HEK293 (cell line): Measurements from ENCODE around the gene TXNL1.
"Not testable (repeated sequence)": the region's sequence is repeated elsewhere in the genome, so short reads cannot be mapped to it uniquely, and the experiment has no call there.

Source experiments
- CTCF ChIA-PET: fragments of 350-600 bp; formaldehyde crosslinking; extraction: SDS; loops from one replicate; lab custom pipeline; 2021; ENCODE audit warnings: antibody characterized with exemption; lab: Yijun Ruan, JAX
- POLR2A ChIA-PET: fragments of 300-600 bp; formaldehyde crosslinking; extraction: SDS; loops from one replicate; lab custom pipeline; 2020; ENCODE audit warnings: antibody characterized with exemption, inconsistent platforms; lab: Yijun Ruan, JAX
- H3K27ac ChIP-seq: fragments of 200-500 bp; sonication (Bioruptor generic); 2 replicates; pipeline ENCODE4 v1.5.1; 2014; ENCODE audit warnings: low read depth, low read length, control low read depth, inconsistent platforms; ENCODE audit errors: extremely low read depth
- H3K36me3 ChIP-seq, 2 experiments: fragments of 200-500 bp in 1 of 2; sonication (Bioruptor generic) in 1 of 2; 1 replicate in 1 of 2; 2 replicates in 1 of 2; pipeline ENCODE4 v1.5.1; 2014 to 2017; ENCODE audit warnings: inconsistent platforms in 2 of 2, low read length in 2 of 2; ENCODE audit not compliant: control insufficient read depth in 2 of 2, insufficient read depth in 1 of 2
- H3K4me1 ChIP-seq: fragments of 200-500 bp; sonication (Bioruptor generic); 2 replicates; pipeline ENCODE4 v1.5.1; 2014; ENCODE audit warnings: mild to moderate bottlenecking, low read length, inconsistent platforms; ENCODE audit not compliant: control insufficient read depth, insufficient read depth
- H3K4me3 ChIP-seq: 2 replicates; pipeline ENCODE4 v1.5.1; 2011; ENCODE audit warnings: low read depth, mild to moderate bottlenecking, control low read depth, low read length, moderate library complexity
- H3K9me3 ChIP-seq: fragments of 200-500 bp; sonication (Bioruptor generic); 2 replicates; pipeline ENCODE4 v1.5.1; 2014; ENCODE audit warnings: low read depth, low read length, inconsistent platforms; ENCODE audit not compliant: control insufficient read depth, insufficient read depth
- BCL11A ChIP-seq: fragments of 450-650 bp; formaldehyde crosslinking; IDR thresholded peaks from 2 replicates; pipeline ENCODE4 v1.5.1; 2016; ENCODE audit warnings: low read depth, missing biosample characterization, missing genetic modification characterization
- MYNN ChIP-seq: fragments of 450-650 bp; formaldehyde crosslinking; IDR thresholded peaks from 2 replicates; pipeline ENCODE4 v1.5.1; 2016; ENCODE audit warnings: missing biosample characterization, missing genetic modification characterization, borderline replicate concordance
- MZF1 ChIP-seq: fragments of 450-650 bp; formaldehyde crosslinking; IDR thresholded peaks from 2 replicates; pipeline ENCODE4 v1.5.1; 2017; ENCODE audit warnings: missing biosample characterization, missing genetic modification characterization, borderline replicate concordance
- SCRT1 ChIP-seq: fragments of 450-650 bp; formaldehyde crosslinking; IDR thresholded peaks from 2 replicates; pipeline ENCODE4 v1.5.1; 2016; ENCODE audit warnings: missing biosample characterization, missing genetic modification characterization, borderline replicate concordance
- TCF7L2 ChIP-seq: IDR thresholded peaks from 2 replicates; pipeline ENCODE4 v1.6.1; 2011; ENCODE audit warnings: low read depth, mild to moderate bottlenecking, inconsistent platforms, low read length, moderate library complexity, borderline replicate concordance
- ZBTB21 ChIP-seq: fragments of 450-650 bp; formaldehyde crosslinking; IDR thresholded peaks from 2 replicates; pipeline ENCODE4 v1.5.1; 2017; ENCODE audit warnings: missing biosample characterization, missing genetic modification characterization
- ZBTB8A ChIP-seq: fragments of 450-650 bp; formaldehyde crosslinking; IDR thresholded peaks from 2 replicates; pipeline ENCODE4 v1.5.1; 2016; ENCODE audit warnings: missing biosample characterization, missing genetic modification characterization
- ZNF184 ChIP-seq: fragments of 450-650 bp; IDR thresholded peaks from 2 replicates; pipeline ENCODE4 v1.5.1; 2018; ENCODE audit warnings: missing biosample characterization, mild to moderate bottlenecking, missing genetic modification characterization
- ZNF211 ChIP-seq: fragments of 450-650 bp; formaldehyde crosslinking; IDR thresholded peaks from 2 replicates; pipeline ENCODE4 v1.5.1; 2016; ENCODE audit warnings: low read depth, missing biosample characterization, missing genetic modification characterization
- ZNF324 ChIP-seq: fragments of 450-650 bp; formaldehyde crosslinking; IDR thresholded peaks from 2 replicates; pipeline ENCODE4 v1.5.1; 2016; ENCODE audit warnings: missing biosample characterization, missing genetic modification characterization
- ZNF404 ChIP-seq: fragments of 450-650 bp; formaldehyde crosslinking; IDR thresholded peaks from 2 replicates; pipeline ENCODE4 v1.5.1; 2017; ENCODE audit warnings: missing biosample characterization, missing genetic modification characterization
- ZNF48 ChIP-seq: fragments of 450-650 bp; formaldehyde crosslinking; IDR thresholded peaks from 2 replicates; pipeline ENCODE4 v1.5.1; 2016; ENCODE audit warnings: missing biosample characterization, missing genetic modification characterization
- ZNF514 ChIP-seq: fragments of 450-650 bp; formaldehyde crosslinking; IDR thresholded peaks from 2 replicates; pipeline ENCODE4 v1.5.1; 2016; ENCODE audit warnings: missing biosample characterization, missing genetic modification characterization
- ZNF544 ChIP-seq: fragments of 450-650 bp; formaldehyde crosslinking; IDR thresholded peaks from 2 replicates; pipeline ENCODE4 v1.5.0; 2017; ENCODE audit warnings: missing biosample characterization, missing genetic modification characterization
- ZNF558 ChIP-seq: fragments of 450-650 bp; formaldehyde crosslinking; IDR thresholded peaks from 2 replicates; pipeline ENCODE4 v1.5.1; 2016; ENCODE audit warnings: missing biosample characterization, missing genetic modification characterization
- ZNF623 ChIP-seq: fragments of 450-650 bp; formaldehyde crosslinking; IDR thresholded peaks from 2 replicates; pipeline ENCODE4 v1.5.1; 2016; ENCODE audit warnings: missing biosample characterization, missing genetic modification characterization
- ZNF626 ChIP-seq: fragments of 450-650 bp; sonication (Bioruptor Pico); formaldehyde crosslinking; IDR thresholded peaks from 2 replicates; pipeline ENCODE4 v1.5.1; 2018; ENCODE audit warnings: missing biosample characterization, missing genetic modification characterization, inconsistent platforms
- ZNF76 ChIP-seq: fragments of 450-650 bp; formaldehyde crosslinking; IDR thresholded peaks from 2 replicates; pipeline ENCODE4; 2016; ENCODE audit warnings: low read depth, missing biosample characterization, missing genetic modification characterization, borderline replicate concordance
- ZSCAN30 ChIP-seq: fragments of 450-650 bp; IDR thresholded peaks from 2 replicates; pipeline ENCODE4 v1.5.1; 2018; ENCODE audit warnings: missing biosample characterization, mild to moderate bottlenecking, missing genetic modification characterization, moderate library complexity
- TF ChIP-seq, protein P1 (sequence below): fragments of 450-650 bp; formaldehyde crosslinking; IDR thresholded peaks from 2 replicates; pipeline ENCODE4 v1.5.1; 2016; ENCODE audit warnings: missing biosample characterization, missing genetic modification characterization
- TF ChIP-seq, protein P2 (sequence below): fragments of 450-650 bp; formaldehyde crosslinking; IDR thresholded peaks from 2 replicates; pipeline ENCODE4 v1.5.1; 2016; ENCODE audit warnings: missing biosample characterization, missing genetic modification characterization
- TF ChIP-seq, protein P3 (sequence below): fragments of 450-650 bp; formaldehyde crosslinking; IDR thresholded peaks from 2 replicates; pipeline ENCODE4 v1.5.1; 2016; ENCODE audit warnings: missing biosample characterization, missing genetic modification characterization
- TF ChIP-seq, protein P4 (sequence below): fragments of 450-650 bp; formaldehyde crosslinking; IDR thresholded peaks from 2 replicates; pipeline ENCODE4 v1.5.1; 2016; ENCODE audit warnings: missing biosample characterization, missing genetic modification characterization

Gene TXNL1

DNA sequence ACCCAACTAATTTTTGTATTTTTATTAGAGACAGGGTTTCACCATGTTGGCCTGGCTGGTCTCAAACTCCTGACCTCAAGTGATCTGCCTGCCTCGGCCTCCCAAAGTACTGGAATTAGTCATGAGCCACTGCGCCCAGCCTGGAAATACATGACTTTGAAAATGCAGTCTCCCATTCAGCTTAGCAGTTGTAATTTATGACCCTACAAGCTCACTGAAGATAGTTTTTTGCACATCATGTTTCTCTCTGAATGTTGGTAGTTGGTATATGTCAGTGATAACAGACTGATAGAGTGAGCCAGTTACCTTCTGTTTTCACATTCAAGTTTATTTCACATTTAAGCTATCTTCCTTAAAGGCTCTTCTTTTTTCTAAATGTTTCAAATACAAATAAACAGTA, 19.9 kb upstream of the TXNL1 start:
- Histone ChIP-seq H3K27ac (no peak overlapping the region), H3K36me3 (no peaks in the 10 kb centered on the region; a peak in 1 of 3 replicates), H3K4me1 (peaks cover 12% of the 10 kb centered on the region), H3K4me3 (no peak overlapping the region), H3K9me3 (no peaks in the 10 kb centered on the region)
- ChIA-PET POLR2A (no interaction called here), CTCF (no interaction called here)
- TF ChIP-seq TCF7L2 (no peak), MZF1 (tag by site-specific recombination) (no peak), ZNF324 (tag by site-specific recombination) (no peak), ZNF184 (tag by site-specific recombination) (no peak), ZNF623 (no peak), ZNF514 (tag by site-specific recombination) (no peak), ZNF404 (tag by site-specific recombination) (no peak), ZNF626 (tag by site-specific recombination) (no peak), BCL11A (no peak), ZBTB8A (tag by site-specific recombination) (no peak), ZSCAN30 (tag by site-specific recombination) (no peak)
- TF ChIP-seq, protein P1, sequence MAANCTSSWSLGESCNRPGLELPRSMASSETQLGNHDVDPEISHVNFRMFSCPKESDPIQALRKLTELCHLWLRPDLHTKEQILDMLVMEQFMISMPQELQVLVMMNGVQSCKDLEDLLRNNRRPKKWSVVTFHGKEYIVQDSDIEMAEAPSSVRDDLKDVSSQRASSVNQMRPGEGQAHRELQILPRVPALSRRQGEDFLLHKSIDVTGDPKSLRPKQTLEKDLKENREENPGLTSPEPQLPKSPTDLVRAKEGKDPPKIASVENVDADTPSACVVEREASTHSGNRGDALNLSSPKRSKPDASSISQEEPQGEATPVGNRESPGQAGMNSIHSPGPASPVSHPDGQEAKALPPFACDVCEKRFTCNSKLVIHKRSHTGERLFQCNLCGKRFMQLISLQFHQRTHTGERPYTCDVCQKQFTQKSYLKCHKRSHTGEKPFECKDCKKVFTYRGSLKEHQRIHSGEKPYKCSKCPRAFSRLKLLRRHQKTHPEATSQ: no peak

DNA sequence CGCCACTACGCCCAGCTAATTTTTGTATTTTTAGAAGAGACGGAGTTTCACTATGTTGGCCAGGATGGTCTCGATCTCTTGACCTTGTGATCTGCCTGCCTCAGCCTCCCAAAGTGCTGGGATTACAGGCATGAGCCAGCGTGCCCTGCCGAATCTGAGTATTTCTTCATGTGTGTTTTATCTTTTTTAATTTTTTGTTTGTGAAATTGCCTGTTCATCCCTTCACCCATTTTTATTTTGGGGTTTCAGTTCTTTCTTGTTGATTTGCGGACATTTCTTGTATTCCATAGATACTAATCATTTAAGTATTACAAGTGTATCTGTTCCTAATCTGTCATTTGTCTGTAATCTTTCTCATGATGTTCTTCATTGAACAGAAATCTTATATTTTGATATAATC, 15.9 kb upstream of the TXNL1 start:
- H3K4me1 ChIP-seq, H3K9me3 ChIP-seq, H3K4me3 ChIP-seq, H3K36me3 ChIP-seq, H3K27ac ChIP-seq, CTCF ChIA-PET, POLR2A ChIA-PET: not testable (repeated sequence)

DNA sequence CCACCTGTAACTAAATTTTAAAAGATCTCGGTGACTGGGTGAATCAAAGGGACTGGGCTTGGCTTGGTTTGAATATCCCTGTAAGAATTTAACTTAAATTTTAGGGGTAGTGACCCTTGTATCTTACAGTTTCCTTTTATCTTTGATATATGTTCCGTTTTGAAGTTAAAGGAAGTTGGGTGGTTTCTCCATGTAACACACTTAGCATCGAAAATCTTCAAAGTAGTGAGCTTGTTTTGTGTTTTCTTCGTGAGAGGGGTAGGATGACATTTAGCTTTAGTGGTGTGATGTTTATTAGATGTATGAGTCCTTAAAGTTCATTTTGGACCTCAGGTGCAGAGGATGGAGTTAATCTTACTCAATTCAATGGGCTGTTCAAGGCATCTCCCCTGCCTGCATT, 14.4 kb upstream of the TXNL1 start:
- H3K4me3 ChIP-seq: no peak overlapping the region
- TF ChIP-seq ZNF211 (tag by site-specific recombination) (no peak), ZNF558 (no peak), ZNF514 (tag by site-specific recombination) (no peak), ZBTB21 (tag by site-specific recombination) (no peak), ZNF544 (tag by site-specific recombination) (no peak), ZNF48 (tag by site-specific recombination) (no peak), MYNN (tag by site-specific recombination) (no peak), ZNF76 (tag by site-specific recombination) (no peak), SCRT1 (tag by site-specific recombination) (no peak), ZNF184 (tag by site-specific recombination) (no peak)
- TF ChIP-seq, protein P2, sequence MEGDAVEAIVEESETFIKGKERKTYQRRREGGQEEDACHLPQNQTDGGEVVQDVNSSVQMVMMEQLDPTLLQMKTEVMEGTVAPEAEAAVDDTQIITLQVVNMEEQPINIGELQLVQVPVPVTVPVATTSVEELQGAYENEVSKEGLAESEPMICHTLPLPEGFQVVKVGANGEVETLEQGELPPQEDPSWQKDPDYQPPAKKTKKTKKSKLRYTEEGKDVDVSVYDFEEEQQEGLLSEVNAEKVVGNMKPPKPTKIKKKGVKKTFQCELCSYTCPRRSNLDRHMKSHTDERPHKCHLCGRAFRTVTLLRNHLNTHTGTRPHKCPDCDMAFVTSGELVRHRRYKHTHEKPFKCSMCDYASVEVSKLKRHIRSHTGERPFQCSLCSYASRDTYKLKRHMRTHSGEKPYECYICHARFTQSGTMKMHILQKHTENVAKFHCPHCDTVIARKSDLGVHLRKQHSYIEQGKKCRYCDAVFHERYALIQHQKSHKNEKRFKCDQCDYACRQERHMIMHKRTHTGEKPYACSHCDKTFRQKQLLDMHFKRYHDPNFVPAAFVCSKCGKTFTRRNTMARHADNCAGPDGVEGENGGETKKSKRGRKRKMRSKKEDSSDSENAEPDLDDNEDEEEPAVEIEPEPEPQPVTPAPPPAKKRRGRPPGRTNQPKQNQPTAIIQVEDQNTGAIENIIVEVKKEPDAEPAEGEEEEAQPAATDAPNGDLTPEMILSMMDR (tag by site-specific recombination): no peak
- TF ChIP-seq, protein P3, sequence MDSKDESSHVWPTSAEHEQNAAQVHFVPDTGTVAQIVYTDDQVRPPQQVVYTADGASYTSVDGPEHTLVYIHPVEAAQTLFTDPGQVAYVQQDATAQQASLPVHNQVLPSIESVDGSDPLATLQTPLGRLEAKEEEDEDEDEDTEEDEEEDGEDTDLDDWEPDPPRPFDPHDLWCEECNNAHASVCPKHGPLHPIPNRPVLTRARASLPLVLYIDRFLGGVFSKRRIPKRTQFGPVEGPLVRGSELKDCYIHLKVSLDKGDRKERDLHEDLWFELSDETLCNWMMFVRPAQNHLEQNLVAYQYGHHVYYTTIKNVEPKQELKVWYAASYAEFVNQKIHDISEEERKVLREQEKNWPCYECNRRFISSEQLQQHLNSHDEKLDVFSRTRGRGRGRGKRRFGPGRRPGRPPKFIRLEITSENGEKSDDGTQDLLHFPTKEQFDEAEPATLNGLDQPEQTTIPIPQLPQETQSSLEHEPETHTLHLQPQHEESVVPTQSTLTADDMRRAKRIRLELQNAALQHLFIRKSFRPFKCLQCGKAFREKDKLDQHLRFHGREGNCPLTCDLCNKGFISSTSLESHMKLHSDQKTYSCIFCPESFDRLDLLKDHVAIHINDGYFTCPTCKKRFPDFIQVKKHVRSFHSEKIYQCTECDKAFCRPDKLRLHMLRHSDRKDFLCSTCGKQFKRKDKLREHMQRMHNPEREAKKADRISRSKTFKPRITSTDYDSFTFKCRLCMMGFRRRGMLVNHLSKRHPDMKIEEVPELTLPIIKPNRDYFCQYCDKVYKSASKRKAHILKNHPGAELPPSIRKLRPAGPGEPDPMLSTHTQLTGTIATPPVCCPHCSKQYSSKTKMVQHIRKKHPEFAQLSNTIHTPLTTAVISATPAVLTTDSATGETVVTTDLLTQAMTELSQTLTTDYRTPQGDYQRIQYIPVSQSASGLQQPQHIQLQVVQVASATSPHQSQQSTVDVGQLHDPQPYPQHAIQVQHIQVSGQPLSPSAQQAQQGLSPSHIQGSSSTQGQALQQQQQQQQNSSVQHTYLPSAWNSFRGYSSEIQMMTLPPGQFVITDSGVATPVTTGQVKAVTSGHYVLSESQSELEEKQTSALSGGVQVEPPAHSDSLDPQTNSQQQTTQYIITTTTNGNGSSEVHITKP (tag by site-specific recombination): no peak
- TF ChIP-seq, protein P4, sequence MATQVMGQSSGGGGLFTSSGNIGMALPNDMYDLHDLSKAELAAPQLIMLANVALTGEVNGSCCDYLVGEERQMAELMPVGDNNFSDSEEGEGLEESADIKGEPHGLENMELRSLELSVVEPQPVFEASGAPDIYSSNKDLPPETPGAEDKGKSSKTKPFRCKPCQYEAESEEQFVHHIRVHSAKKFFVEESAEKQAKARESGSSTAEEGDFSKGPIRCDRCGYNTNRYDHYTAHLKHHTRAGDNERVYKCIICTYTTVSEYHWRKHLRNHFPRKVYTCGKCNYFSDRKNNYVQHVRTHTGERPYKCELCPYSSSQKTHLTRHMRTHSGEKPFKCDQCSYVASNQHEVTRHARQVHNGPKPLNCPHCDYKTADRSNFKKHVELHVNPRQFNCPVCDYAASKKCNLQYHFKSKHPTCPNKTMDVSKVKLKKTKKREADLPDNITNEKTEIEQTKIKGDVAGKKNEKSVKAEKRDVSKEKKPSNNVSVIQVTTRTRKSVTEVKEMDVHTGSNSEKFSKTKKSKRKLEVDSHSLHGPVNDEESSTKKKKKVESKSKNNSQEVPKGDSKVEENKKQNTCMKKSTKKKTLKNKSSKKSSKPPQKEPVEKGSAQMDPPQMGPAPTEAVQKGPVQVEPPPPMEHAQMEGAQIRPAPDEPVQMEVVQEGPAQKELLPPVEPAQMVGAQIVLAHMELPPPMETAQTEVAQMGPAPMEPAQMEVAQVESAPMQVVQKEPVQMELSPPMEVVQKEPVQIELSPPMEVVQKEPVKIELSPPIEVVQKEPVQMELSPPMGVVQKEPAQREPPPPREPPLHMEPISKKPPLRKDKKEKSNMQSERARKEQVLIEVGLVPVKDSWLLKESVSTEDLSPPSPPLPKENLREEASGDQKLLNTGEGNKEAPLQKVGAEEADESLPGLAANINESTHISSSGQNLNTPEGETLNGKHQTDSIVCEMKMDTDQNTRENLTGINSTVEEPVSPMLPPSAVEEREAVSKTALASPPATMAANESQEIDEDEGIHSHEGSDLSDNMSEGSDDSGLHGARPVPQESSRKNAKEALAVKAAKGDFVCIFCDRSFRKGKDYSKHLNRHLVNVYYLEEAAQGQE (tag by site-specific recombination): no peak
- TF ChIP-seq, all 188 proteins: peak for 0
- Histone ChIP-seq H3K9me3 (no peaks in the 10 kb centered on the region), H3K36me3 (no peaks in the 10 kb centered on the region; a peak in 1 of 3 replicates), H3K27ac (no peak overlapping the region), H3K4me1 (no peaks in the 10 kb centered on the region)
- ChIA-PET POLR2A (no interaction called here), CTCF (interaction anchor here (0.8 kb wide), 1 partner anchor 15 kb away, joined by 3 read pairs; no protein-coding TSS in a partner anchor)
